Activated CD4-positive, alpha-beta T cell treated with anti-CD3 and anti-CD28 coated beads, Interleukin-2, amount 50 U/mL, for 16 hours (primary cell): ENCODE measurements around the gene TTYH2.

Experiments
- DNase-seq: peaks from one replicate; pipeline ENCODE4 v3.0.0-alpha.2; 2020

TTYH2 gene

GRCh38 chr17:74297941-74298340 is 84.6 kb downstream of the TTYH2 start:
- peak; percentile 85 for DNase-seq

GRCh38 chr17:74298778-74299177 is 85.4 kb downstream of the TTYH2 start:
- no peak for DNase-seq

- no peak for DNase-seq
Measured at GRCh38 chr17:74299226-74300009, 86.0 kb downstream of the TTYH2 start.

GRCh38 chr17:74303305-74303704 is 89.9 kb downstream of the TTYH2 start:
- no peak for DNase-seq

GRCh38 chr17:74304184-74304583 is 90.8 kb downstream of the TTYH2 start:
- no peak for DNase-seq

- peak; percentile 16 for DNase-seq
Measured at GRCh38 chr17:74305865-74306654, 92.7 kb downstream of the TTYH2 start.

- DNase-seq, result no peak
Measured at GRCh38 chr17:74307984-74308773, 94.8 kb downstream of the TTYH2 start.

GRCh38 chr17:74309902-74310301 is 96.5 kb downstream of the TTYH2 start:
- no peak for DNase-seq
